ENCODE measurements around the gene RAD51B.
"Not testable (repeated sequence)": the region's sequence is repeated elsewhere in the genome, so short reads cannot be mapped to it uniquely, and the experiment has no call there.

The RAD51B gene

DNA sequence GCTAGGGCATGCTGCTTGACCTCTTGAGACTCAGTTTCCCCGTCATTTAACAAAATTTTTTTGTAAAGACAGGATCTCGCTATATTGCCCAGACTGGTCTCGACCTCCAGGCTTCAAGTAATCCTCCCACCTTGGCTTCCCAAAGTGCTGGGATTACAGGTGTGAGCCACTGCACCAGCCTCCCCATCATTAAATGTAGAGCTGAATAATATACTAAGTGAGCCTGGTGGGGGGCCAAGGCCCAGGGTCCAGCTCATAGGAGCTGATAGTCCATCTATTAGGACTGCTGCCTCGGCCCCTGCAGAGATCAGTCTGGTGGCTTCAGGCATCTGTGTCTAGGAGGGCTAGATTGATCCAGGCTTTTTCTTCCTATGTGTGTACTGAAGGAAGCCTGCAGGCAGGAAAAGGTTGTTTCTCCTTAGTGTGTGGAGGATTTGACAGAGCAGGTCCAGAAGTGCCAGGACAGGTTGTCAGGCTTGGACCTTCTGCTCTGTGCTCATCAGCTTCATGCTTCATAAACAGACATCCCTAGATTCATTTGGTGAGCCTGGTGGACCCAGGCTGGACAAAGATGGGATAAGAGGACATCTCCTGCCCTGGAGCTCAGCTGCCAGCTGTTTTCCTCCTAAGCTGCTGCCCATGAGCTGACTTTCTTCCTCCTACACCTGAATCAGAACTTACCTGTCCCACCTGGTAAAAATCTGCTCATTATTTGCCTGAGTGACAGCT lies 837.9 kb downstream of the RAD51B start:
- DNase-seq: no peak

DNA sequence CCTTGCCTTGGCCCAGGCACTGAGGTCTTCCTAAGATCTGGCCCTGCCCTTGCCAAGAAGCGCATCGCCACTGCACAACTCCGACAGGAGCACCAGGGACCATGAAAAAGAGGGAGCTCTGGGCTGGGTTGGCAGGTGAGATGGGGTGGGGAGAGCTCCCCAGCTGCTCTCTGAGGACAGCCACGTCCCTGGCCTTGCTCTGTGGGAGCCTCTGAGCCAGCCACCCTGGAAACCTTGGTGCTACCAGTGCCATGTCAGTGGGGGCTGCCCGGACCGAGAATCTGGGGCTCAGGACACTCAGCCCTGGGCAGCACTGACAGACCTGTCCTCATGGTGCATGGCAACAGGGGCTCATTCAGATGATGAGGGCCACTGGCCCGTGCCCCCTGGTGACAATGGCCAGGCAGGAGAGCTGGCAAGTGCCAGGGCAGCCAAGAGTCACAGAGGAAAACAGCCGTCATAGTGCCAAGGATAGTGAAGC lies 838.5 kb downstream of the RAD51B start:
- DNase-seq: no peak

DNA sequence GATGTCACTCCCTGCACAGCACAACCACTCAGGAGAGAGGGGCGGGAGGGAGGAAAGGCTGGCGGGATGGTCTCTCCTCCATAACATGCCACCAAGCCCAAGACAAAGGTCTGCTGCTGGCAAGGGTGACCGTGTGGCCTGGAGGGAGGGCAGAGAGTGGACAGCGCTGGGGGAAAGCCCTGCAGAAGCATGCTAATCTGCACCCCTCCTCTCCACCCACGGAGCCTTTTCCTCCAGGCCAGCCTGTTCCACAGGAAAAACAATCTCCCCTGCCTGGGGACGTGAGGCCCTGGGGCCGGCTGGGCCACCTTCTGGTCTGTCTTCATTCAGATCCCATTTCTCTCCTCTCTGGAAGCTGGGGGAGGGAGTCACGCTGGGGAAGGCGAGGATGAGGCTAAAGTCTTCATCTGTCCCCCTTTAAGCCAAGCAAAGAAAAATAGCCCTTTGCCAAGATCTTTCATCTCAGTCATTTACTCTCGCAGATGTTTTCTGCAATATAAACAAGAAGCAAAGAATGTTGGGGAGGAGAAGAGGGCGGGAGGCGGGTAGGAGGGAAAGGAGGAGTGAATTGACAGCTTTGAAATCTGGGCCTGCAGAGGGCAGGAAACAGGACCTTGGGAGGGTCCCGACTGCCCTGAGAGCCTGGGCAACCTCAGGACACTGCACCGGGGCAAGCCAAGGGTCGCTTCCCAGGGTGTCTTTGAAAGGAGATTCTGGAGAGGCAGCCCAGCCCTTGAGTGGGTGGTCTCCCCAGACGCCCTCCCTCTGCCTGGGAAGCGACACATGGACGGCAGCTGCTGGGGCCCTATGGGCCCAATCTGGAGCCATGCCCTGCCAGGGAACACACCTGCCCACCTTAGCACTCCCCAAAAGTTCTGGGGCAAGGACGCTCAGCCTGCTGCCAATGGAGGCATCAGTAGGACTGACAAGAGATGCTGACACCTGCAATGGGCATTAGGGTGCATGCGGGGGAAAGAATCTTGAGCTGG lies 839.7 kb downstream of the RAD51B start:
- DNase-seq: no peak

DNA sequence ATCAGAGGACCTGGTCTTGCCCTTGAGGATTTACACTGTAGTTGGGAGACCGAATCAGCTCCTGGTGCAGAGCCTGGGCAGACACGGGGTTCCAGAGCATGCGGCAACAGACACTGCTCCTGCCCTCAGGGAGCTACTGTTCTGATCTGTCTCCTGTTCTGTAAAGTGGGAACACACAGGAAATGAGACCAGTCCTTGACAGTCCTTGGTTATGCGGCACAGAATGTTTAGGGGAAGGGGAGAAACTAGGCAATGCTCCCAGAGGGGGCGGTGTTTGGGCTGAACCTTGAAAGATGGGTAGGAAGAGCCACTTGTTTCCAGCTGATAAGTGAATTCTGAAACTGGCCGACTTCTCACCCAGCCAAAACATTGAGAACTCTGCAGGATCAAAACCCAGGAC lies 840.9 kb downstream of the RAD51B start:
- DNase-seq: no peak

DNA sequence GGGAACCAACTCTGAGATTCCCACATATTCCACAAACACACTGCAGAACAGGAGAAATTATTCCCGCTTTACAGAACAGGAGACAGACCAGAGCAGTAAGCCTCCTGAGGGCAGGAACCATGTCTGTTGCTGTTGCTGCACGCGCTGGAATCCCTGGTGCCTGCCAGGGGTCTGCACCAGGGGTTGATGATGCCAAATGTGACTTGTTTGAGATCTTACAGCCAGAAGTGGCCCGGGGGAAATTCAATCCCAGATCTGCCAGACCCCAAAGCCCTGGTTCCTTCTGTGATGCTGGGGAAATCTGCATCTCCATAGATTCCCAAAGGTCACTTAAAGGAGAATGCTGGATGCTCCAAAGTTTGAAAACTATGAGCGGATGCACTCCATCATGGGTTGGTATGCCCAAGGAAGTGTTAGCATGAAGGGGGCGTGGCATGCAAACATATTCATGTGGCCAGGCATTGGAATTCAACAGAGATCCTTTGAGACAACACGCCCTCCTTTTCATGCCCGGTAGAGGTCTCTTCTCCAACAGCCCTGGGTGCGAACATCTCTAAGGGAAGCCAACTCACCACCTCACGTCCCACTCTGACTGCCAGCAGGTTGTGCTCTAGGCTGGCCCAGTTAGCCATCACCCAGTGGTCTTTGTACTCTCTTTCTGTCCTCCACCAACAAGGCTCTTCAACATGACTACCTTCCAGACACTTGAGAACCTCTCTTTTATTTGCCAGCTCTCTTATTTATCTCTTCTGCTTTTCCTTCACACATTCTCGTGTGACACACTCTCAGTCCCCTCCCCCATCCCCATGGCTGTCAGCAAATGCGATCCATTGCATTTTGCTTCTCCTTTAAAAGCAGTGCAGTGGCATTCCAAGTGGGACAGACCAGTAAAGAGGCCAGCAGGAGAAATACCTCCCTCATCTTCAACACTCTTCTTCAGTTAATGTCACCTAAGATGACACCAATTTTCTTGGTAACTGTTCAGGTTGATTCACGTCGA lies 841.9 kb downstream of the RAD51B start:
- DNase-seq: no peak

DNA sequence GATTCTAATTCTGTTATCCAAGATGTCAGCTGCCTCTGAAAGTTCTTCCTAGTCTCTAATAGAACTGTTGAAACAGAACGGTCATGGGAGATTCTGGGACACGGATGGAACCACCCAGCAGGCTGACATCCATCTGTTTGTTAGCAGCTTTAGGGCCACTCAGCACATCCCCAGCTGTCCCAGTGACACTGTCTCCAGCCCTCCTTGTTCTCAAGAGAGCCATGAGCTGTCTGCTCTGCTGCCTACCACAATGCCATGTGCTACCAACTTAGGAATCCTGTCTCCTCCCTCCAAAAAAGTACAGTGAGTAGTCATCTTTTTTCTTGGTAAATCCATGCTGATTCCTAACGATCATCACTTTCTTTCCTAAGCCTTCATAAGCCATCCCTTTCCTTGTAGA lies 842.8 kb downstream of the RAD51B start:
- no peak for DNase-seq

DNA sequence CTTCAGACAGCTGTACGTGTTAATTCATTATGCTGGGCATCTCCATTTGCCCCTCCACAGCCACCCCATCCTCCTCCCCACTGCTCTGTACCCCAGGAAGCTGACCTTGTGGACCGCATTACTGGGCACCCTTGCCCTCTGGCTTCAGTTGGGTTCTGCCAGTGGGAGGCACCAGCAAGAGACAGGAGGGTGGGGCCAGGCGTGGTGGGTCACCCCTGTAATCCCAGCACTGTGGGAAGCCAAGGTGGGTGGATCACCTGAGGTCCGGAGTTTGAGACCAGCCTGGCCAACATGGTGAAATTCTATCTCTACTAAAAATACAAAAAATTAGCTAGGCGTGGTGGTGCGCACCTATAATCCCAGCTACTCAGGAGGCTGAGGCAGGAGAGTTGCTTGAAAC lies 843.2 kb downstream of the RAD51B start:
- not testable (repeated sequence) for DNase-seq

DNA sequence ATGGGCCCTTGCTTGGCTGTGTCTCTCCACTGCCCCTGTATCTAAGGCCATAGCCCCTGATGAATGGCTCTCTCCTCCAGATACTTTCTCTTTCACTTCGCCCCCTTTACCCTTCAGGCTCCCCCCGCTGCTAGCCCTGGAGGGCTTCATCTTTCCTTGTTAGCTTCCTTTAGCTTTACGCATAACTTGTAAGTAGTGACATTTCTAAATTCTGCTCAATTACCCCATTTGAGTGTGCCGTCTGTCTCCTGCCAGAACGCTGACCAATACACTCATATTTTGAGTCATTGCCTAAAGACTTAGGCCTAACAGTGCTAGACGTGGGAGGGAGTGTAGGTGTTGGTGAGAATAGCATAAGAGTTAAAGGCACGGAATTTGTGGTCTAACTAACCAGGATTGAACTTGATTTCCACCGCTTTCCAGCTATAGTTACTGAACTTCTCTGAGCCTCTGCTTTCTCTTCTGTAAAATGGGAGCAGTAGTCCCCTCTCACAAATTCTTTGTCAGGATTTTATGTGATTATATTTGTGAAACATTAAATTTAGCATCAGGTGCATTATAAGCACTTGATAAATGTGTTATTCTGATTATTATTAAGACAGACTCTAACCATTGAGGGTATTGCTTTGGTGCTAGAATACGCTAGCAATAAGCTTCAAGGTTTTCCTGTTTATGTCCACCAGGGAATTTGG lies 844.0 kb downstream of the RAD51B start:
- DNase-seq: no peak

DNA sequence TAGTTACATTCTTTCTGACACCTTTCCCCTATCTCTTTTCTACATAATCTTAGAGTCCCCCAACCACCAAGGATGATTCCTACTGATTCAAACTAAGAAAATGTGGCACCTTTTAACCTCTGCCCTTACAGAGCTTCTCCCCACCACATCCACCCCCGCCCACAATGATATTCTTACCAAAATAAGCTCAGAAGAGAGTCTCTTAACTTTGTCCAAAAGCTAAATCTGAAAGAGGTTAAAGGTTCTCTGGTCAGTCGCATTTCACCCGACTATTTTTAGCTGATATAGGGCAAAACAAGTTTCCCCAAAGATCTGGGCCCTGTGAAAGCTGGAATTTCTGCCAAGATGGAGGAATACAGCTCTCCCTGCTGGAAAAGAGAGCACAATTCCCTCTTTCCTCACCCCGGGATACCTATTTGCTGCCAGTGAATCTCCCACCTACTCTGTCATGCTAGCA lies 844.7 kb downstream of the RAD51B start:
- DNase-seq: no peak

DNA sequence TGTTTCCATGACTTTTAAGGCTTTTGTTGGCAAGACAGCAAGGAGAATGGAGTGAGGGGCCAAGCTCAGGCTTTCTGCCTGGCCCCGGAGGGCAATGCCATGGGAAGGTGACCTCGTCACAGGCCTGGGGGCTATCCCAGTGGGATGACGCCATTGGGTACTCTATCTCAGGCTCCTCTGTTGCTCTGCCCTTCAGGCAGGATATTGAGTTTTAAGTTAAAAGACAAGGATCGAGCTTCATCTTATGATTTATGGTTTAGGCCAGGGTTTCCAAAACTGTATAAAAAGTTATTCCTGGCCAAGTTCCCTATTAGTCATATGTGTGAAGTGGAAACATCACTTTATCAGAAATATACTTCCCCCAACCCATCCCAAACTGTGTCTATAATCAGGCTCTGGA lies 845.6 kb downstream of the RAD51B start:
- DNase-seq: no peak

DNA sequence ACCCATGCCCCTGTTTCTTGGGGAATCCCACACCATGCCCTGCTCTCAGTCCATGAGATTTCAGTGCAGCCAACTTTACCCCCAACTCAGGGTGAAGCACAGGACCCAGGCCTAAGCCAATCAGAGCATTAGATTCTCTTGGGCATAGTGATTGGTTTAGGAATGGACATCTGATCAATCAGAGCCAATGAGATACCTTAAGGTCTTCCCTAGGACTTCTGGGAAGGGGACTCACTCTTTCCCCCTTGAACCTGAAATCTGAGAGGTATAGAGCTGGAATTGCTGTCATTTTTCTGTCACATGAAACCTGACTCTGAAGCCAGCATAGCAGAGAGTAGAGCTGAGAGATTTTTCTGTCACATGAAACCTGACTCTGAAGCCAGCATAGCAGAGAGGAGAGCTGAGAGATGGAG lies 846.2 kb downstream of the RAD51B start:
- no peak for DNase-seq

DNA sequence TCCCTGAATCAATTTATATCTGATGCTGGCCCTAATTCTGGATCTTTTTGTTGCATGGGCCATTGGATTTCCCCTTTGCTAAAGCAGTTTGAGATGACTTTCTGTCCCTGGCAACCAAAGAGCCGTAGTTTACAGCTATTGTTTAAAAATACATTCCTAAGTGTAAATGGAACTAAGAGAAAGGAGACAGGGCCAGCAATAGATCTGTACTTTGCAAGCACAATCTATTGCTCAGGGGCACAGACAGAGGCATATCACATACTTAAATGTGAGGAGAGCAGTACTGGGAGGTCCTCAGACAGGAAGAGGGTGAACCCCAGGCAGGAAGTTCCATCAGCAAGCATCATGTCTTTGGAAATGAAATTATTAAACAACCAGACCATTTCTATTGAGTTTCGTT lies 846.7 kb downstream of the RAD51B start:
- no peak for DNase-seq

DNA sequence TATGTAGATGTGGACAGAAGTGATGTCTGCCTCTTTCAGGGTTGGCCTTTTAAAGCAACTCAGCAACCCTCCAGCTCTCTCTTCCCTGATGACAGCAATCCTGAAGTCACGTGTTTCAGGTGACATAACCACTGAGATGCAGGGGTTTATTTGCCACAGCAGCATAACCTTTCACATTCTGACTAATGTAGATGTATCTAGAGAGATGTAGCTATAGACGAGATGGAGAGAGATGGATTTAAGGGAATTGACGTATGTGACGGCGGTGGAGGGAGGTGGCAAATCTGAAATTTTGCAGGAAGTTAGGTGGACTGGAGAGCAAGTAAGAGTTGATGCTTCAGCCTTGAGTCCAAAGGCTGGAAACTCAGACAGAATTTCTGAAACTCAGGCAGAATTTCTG lies 847.3 kb downstream of the RAD51B start:
- DNase-seq: no peak

DNA sequence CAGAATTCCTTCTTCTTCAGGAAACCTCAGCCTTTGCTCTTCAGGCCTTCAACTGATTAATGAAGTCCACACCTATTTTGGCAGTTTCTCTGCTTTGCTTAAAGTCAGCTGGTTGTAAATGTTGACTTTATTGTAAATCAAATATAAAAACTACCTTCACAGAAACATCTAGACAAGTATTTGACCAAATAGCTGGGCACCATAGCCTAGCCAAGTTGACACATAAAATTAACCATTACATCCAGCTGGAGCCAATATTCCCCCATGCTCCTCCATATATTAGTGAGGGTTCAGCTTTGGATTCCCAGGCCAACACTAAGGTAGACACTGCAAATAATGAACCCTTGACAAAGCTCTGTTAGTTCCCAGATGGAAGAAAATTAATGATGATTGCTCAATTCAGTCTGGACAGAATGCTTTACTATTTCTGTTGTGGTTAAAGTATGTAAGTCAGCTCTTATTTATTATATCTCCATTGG lies 847.8 kb downstream of the RAD51B start:
- no peak for DNase-seq

DNA sequence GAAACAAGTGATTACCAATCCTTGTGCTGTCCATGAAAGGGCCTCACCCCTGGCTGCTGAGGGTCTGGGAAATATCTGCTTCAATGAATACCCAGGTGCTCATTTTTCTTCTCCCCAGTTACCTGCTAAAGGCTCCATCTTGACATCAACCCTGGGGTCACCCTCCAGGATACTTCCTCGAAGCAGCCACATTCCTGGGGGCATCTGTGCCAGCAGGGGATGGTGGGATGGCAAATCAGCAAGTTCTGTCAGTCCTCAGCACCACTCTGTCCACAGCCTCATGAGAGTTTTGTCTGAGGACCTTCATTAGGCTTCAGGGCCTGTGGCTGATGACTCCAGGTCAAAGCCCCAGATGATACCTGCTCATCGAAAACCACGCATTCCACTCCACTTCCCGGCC lies 848.4 kb downstream of the RAD51B start:
- no peak for DNase-seq

DNA sequence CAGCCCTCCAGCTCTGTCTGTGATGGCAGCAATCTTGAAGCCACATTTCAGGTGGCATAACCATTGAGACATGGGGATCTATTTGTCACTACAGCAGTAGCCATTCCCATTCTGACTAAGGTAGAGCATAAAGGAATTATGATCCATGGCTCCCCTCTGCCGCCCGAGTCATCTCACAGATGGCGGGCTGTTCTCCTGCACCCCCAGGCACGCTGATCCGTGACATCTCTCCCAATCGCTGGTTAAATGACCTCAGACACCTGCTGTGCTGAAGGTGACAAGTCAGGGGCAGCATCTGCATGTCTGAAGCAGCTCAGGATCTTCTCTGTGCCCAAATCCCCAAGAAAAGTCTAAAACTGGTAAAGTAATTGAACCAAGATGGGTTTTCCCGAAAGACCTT lies 849.0 kb downstream of the RAD51B start:
- no peak for DNase-seq

DNA sequence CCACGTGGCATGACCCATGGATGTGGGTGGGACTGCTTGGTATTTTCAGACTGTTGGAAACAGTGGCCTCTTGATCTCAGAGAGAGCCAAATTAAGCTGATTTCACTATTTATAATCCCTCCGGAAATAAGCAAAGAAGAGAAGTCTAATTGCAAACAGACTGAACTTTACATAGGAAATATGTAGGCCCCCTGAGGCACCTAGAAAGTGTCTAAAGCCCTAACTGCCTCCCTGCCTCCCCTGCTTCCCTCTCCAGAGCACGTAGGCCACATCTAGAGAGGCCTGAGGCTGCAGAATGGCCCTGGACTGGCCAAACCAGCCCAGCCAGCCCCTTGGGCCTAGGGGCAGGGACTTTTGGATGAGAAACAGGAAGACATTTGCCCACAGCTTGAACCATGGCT lies 849.5 kb downstream of the RAD51B start:
- DNase-seq: no peak

DNA sequence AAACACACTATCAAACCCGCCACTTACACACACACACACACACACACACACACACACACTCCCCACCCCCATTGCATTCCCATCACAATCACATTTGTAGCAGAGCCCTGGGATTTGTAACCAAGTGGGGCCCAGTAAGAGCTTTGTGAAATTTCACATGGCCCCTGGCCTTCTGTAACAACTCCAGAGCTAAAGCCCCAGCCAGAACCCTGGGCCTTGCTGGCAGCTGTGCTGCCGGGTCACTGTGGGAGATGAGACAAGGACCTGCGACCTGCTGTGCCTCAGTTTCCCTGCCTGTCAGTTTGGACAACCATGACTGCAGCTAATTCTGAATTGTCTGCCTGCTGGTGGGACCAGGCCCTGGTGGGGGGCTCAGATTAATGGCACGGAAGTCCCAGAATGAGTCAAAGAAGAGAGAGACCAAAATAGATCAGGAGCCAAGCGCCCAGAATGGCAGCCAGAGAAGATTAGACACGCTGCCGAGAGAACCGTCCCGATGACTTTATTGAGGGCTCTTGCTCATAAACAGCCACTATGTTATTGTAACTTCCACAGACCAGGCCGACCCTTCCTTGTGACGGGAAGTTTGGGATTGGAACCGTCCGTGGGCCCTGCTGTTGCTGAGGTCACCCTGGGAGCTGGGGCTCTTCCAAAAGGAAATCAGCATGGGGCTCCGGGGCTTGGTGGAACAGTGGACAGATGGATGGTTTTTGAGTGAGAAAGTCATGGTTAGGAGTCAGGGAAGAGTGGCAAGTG lies 850.2 kb downstream of the RAD51B start:
- DNase-seq: no peak

DNA sequence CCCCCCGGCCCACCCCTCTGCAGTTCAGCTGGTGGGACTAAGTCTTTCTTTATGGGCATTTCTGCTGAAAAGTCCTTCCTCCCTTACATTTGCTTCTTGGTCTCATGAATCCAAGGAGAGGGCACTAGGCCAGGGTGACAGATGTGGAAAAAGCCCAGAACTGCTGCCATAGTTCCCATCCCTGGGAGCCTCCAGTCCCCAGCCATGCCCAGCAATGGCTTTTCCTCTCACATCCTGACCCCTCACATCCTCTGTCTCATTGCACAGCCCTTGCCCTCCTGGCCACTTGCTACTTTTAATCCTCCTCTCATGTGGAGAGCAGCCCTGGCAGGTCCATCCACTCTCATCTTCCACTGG lies 850.8 kb downstream of the RAD51B start:
- DNase-seq: no peak

DNA sequence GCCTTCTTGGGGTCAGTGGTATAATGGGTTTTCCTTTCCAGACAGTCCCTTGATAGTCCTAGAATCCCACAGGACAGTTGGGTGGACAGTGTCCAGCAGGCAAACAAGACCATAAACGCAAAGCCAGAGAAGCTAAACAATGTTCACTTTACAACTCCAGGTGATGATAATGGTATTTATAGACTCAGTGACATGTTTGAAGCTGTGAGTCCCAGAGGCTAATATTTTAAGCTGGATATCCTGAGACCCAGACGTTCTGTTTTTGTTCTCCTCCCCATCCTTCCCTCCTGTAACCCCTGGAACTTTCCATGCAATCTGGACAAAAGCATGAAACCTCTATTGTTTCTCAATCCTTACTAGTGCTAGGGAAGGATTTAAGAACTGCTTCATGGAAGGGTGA lies 852.3 kb downstream of the RAD51B start:
- DNase-seq: no peak

DNA sequence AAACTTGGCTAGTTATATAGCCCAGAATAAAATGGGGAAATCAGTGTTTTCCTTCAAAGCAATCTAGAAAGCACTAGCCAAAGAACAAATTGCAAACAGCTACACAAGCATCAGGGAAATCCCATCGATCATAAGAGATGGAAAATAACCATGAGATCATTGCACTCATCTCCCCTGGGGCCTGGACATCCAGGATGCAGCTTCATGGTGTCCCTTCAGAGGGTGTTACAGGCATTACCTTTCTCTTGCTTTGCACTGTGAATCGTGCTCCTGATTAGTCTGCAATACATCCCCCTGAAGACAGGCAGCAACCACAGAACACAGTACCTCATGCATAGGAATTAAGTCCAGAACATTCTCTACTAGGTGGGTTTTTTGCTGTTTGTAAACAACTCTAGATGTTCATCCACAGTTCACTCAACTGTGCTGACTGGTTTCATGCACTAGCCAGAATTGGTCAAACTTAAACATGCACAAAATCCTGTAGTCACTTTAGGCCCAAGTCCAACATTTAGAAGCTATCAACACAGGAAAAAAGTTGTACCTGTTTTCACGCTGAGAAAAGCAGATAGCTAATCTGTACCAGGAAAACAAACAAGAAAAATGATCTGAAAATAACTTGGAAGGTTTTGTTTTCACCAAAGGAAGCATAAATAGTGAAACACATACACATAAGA lies 853.2 kb downstream of the RAD51B start:
- DNase-seq: no peak

All from GDM1 (cell line).